Measurements from ENCODE around the gene VSTM4.

The VSTM4 gene

GRCh38 chr10:49111320-49111698, 4.0 kb downstream of the VSTM4 start:
- no peak for DNase-seq (ENCODE audit: low read depth in 1 of 2, low spot score in 1 of 2)
- TF ChIP-seq CTCF (IDR thresholded peaks at IDR 0.05; ENCODE audit: insufficient read depth, low read length) (no peak), SPI1 (IDR thresholded peaks at IDR 0.05; ENCODE audit: borderline replicate concordance, low read depth) (no peak), POLR2AphosphoS5 (IDR thresholded peaks at IDR 0.05; ENCODE audit: low read depth) (no peak), REST (IDR thresholded peaks at IDR 0.05; ENCODE audit: insufficient replicate concordance, low read depth) (no peak), GABPA (IDR thresholded peaks at IDR 0.05; ENCODE audit: low read depth) (no peak)
- peaks cover 13% of the 10 kb centered on the region for H3K27me3 ChIP-seq (ENCODE audit: insufficient read depth, poor library complexity, severe bottlenecking)
- H3K4me3 ChIP-seq (replicated peaks; ENCODE audit: insufficient read depth, low read length), result no peak overlapping the region
- H3K27ac ChIP-seq (replicated peaks), result no peak overlapping the region

DNA sequence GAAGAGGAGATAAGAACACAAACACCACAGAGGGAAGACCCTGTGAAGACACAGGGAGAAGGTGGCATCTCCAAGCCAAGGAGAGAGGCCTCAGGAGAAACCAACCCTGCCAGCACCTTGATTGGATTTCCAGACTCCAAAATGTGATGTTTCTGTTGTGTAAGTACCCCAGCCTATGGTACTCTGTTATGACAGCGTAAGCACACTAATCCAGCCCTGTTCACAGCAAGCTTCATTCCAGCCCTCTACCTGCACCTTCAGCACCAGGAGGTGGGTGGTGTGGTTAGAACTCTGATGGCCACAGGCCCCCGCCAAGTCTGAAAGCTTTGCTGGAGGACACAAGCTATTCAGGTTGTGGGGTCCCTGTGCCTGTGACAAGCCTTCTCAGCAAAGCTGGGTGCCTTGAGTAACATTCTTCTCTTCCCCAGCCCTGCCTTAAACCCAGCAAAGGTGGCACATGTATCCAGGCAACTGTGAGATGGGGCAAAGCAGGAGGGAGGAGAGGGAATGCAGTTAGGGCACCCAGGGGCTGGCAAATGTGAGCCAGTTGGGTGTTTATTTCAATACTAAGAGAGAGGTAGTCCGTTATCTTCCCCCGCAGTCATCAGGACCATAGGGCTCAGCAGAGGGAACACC, 4.5 kb downstream of the VSTM4 start:
- Histone ChIP-seq H3K27ac (replicated peaks) (no peak overlapping the region), H3K27me3 (ENCODE audit: insufficient read depth, poor library complexity, severe bottlenecking) (peaks cover 11% of the 10 kb centered on the region), H3K4me3 (replicated peaks; ENCODE audit: insufficient read depth, low read length) (no peak overlapping the region)
- no peak for DNase-seq (ENCODE audit: low read depth in 1 of 2, low spot score in 1 of 2)
- no peak for TF ChIP-seq SPI1 (IDR thresholded peaks at IDR 0.05; ENCODE audit: borderline replicate concordance, low read depth)
- no peak for TF ChIP-seq REST (IDR thresholded peaks at IDR 0.05; ENCODE audit: insufficient replicate concordance, low read depth)
- no peak for TF ChIP-seq GABPA (IDR thresholded peaks at IDR 0.05; ENCODE audit: low read depth)
- no peak for TF ChIP-seq CTCF (IDR thresholded peaks at IDR 0.05; ENCODE audit: insufficient read depth, low read length)
- no peak for TF ChIP-seq POLR2AphosphoS5 (IDR thresholded peaks at IDR 0.05; ENCODE audit: low read depth)

GRCh38 chr10:49109669-49110340, 5.5 kb downstream of the VSTM4 start:
- Histone ChIP-seq H3K4me3 (replicated peaks; ENCODE audit: insufficient read depth, low read length) (no peak overlapping the region), H3K27me3 (ENCODE audit: insufficient read depth, poor library complexity, severe bottlenecking) (peaks cover 6% of the 10 kb centered on the region), H3K27ac (replicated peaks) (no peak overlapping the region)
- no peak for TF ChIP-seq GABPA (IDR thresholded peaks at IDR 0.05; ENCODE audit: low read depth)
- TF ChIP-seq SPI1 (IDR thresholded peaks at IDR 0.05; ENCODE audit: borderline replicate concordance, low read depth), result no peak
- TF ChIP-seq POLR2AphosphoS5 (IDR thresholded peaks at IDR 0.05; ENCODE audit: low read depth), result no peak
- no peak for TF ChIP-seq REST (IDR thresholded peaks at IDR 0.05; ENCODE audit: insufficient replicate concordance, low read depth)
- no peak for DNase-seq (ENCODE audit: low read depth in 1 of 2, low spot score in 1 of 2)

All from HL-60 (cell line).